OCI-LY3 (cell line): ENCODE results near the gene SETD7.
A peak's percentile ranks its signal among the peaks of the same experiment; 100 is the strongest.

Experiments
- H2AFZ ChIP-seq: fragments of 200-600, 300-600 bp; shearing (Covaris generic); 2 replicates; pipeline ENCODE4 v1.6.0; 2014; ENCODE audit warnings: antibody characterized with exemption, low read depth, low read length
- H3K27ac ChIP-seq: fragments of 200-600, 300-600 bp; sonication (generic); 2 replicates; pipeline ENCODE4 v1.5.1; 2014; ENCODE audit warnings: mild to moderate bottlenecking, low read length, moderate library complexity, mixed read lengths
- H3K27me3 ChIP-seq: fragments of 200-600, 300-600 bp; sonication (generic); 2 replicates; pipeline ENCODE4 v1.6.1; 2014; ENCODE audit warnings: low read depth, low read length, mixed read lengths
- H3K36me3 ChIP-seq: fragments of 200-600, 300-600 bp; sonication (generic); replicated peaks from 2 replicates; pipeline ENCODE3; 2014; ENCODE audit warnings: low read depth, low read length, mixed read lengths
- H3K4me1 ChIP-seq: fragments of 300-600, 200-600 bp; sonication (generic); 2 replicates; pipeline ENCODE4 v1.6.1; 2014; ENCODE audit warnings: low read length, mixed read lengths
- H3K4me2 ChIP-seq: fragments of 200-600, 300-600 bp; sonication (generic); 2 replicates; pipeline ENCODE4 v1.6.1; 2014; ENCODE audit warnings: low read length, mixed read lengths
- H3K4me3 ChIP-seq: fragments of 300-600, 200-600 bp; sonication (generic); 2 replicates; pipeline ENCODE4 v1.5.1; 2014; ENCODE audit warnings: antibody characterized with exemption, mild to moderate bottlenecking, low read length, moderate library complexity
- H3K79me2 ChIP-seq: fragments of 300-600, 200-600 bp; shearing (Covaris generic); 2 replicates; pipeline ENCODE4 v1.6.1; 2014; ENCODE audit warnings: mild to moderate bottlenecking, low read length, mixed read lengths
- H3K9ac ChIP-seq: fragments of 300-600, 200-600 bp; shearing (Covaris generic); 2 replicates; pipeline ENCODE4 v1.6.0; 2014; ENCODE audit warnings: mild to moderate bottlenecking, low read length, moderate library complexity
- H3K9me3 ChIP-seq: fragments of 200-600, 300-600 bp; shearing (Covaris generic); 2 replicates; pipeline ENCODE4 v1.6.1; 2014; ENCODE audit warnings: low read length, mixed read lengths; ENCODE audit not compliant: insufficient read depth
- H4K20me1 ChIP-seq: fragments of 200-600, 300-600 bp; sonication (generic); 2 replicates; pipeline ENCODE4 v1.6.1; 2016; ENCODE audit warnings: low read length, mixed read lengths; ENCODE audit not compliant: insufficient read depth
- EZH2phosphoT487 ChIP-seq: fragments of 200-600 bp; shearing (Covaris generic); IDR thresholded peaks from 2 replicates; pipeline ENCODE4 v1.6.1; 2018; ENCODE audit warnings: antibody characterized with exemption, mixed run types, low read depth
- TF ChIP-seq, protein P1 (sequence below): fragments of 200-600, 300-600 bp; sonication (generic); IDR thresholded peaks from 2 replicates; pipeline ENCODE4 v1.5.1; 2014; ENCODE audit warnings: antibody characterized with exemption, low read length, low read depth

The SETD7 gene

GRCh38 chr4:139563515-139563914 lies 7.5 kb upstream of the SETD7 start:
- H3K9me3 ChIP-seq: no peaks in the 10 kb centered on the region
- H3K9ac ChIP-seq: no peak overlapping the region
- TF ChIP-seq, protein P1, sequence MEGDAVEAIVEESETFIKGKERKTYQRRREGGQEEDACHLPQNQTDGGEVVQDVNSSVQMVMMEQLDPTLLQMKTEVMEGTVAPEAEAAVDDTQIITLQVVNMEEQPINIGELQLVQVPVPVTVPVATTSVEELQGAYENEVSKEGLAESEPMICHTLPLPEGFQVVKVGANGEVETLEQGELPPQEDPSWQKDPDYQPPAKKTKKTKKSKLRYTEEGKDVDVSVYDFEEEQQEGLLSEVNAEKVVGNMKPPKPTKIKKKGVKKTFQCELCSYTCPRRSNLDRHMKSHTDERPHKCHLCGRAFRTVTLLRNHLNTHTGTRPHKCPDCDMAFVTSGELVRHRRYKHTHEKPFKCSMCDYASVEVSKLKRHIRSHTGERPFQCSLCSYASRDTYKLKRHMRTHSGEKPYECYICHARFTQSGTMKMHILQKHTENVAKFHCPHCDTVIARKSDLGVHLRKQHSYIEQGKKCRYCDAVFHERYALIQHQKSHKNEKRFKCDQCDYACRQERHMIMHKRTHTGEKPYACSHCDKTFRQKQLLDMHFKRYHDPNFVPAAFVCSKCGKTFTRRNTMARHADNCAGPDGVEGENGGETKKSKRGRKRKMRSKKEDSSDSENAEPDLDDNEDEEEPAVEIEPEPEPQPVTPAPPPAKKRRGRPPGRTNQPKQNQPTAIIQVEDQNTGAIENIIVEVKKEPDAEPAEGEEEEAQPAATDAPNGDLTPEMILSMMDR: no peak
- H3K4me3 ChIP-seq: no peak overlapping the region
- no peaks in the 10 kb centered on the region for H4K20me1 ChIP-seq
- H2AFZ ChIP-seq: no peak overlapping the region
- H3K79me2 ChIP-seq: no peaks in the 10 kb centered on the region
- peaks cover 29% of the 10 kb centered on the region for H3K4me1 ChIP-seq
- H3K27me3 ChIP-seq: peaks cover 7% of the 10 kb centered on the region
- no peak overlapping the region for H3K27ac ChIP-seq
- H3K4me2 ChIP-seq: no peak overlapping the region
- no peaks in the 10 kb centered on the region for H3K36me3 ChIP-seq

DNA sequence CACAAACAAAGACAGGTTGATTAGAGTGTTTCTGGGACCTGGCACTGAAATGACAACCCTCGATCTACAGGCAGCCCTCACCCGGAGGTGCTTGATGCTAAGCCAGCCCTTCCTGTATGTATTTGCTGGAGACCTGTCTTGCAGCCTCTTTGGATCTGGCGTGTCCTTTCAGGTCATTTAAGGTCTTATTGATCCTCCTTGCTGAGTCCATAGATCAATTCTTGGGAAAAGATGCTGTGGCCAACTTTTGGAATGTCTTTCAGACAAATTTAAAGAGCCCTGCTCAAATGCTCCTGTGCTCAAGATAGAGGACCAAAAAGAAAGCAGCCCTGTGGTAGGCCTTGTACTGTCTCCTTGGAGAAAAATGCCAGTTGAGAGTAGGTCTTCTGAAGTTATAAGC lies 6.8 kb upstream of the SETD7 start:
- Histone ChIP-seq H3K9ac (no peak overlapping the region), H3K36me3 (no peaks in the 10 kb centered on the region), H3K79me2 (no peaks in the 10 kb centered on the region), H2AFZ (no peak overlapping the region), H3K27ac (no peak overlapping the region), H3K9me3 (no peaks in the 10 kb centered on the region), H3K27me3 (peaks cover 13% of the 10 kb centered on the region), H3K4me2 (no peak overlapping the region), H3K4me1 (peaks cover 33% of the 10 kb centered on the region), H3K4me3 (no peak overlapping the region), H4K20me1 (no peaks in the 10 kb centered on the region)
- TF ChIP-seq, protein P1: no peak
- TF ChIP-seq EZH2phosphoT487: no peak

DNA sequence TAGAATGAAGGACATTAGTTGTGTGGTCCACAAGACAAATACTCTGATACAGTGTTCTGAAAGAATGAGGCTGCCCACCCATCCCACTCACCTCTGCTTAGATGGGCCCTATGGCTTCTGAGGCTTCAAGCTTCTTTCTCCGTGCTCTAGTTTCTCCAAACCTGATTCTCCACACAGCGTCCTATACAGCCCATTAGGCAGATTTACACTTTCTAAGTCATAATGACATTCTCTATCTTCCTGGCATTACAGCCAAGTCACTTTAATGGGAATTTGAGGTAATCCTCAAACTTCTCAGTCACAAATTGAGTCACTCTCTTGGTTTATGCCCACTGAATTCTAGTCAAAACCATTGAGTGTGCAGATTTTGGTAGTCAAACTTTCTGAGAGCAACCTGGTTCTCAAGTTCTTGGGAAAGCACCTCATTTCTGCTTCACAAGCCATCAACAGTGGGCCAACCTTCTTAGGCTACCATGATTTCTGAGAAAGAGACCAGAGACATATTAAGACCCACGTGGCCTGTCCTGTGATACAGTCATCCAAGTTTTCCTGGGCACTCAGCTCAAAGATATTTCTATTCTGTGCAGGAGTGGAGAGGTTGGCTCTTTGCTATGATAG lies 6.2 kb upstream of the SETD7 start:
- Histone ChIP-seq H3K4me2 (no peak overlapping the region), H3K27me3 (peaks cover 20% of the 10 kb centered on the region), H3K9me3 (no peaks in the 10 kb centered on the region), H3K27ac (no peak overlapping the region), H3K4me1 (peaks cover 36% of the 10 kb centered on the region), H3K36me3 (no peaks in the 10 kb centered on the region), H3K79me2 (no peaks in the 10 kb centered on the region), H3K9ac (no peak overlapping the region), H3K4me3 (no peak overlapping the region), H4K20me1 (no peaks in the 10 kb centered on the region), H2AFZ (no peak overlapping the region)
- TF ChIP-seq, protein P1: no peak; the same call in 1 of the 2 replicates
- TF ChIP-seq EZH2phosphoT487: no peak

DNA sequence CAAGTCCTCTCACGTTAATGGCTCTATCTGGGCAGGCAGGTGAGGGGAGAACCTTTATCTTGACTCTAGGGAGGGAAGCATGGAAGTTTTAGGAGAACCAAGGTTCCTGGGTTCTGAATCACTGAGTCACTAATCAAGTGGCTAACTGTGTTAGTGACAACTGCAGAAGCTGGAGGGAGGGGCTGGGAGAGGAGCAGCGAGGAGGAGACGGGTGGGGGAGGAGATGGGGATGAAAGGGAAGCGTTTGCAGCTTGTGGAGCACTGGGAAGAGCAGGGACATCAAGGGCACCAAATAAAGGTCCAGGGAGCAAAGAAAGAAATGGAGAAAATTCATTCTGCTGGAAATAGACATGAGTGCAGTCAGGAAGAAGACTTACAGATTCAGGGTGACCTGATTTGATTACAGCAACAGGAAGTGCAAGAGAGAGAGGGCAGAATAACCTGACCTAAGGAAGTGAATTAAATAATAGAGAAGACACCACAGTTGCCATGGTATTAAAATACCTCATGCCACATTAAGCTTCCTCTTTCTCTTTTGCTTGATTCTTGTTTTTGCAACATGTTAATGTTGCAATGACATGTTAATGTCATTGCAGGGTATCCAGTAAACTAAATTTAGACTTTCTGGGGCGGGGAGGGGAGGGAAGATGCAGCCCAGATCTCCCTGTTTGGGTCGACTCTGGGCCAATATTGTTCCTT lies 4.5 kb upstream of the SETD7 start:
- Histone ChIP-seq H3K9ac (peak overlapping the region; percentile 9; the same call in 1 of the 2 replicates), H3K4me1 (peaks cover 29% of the 10 kb centered on the region), H3K36me3 (no peaks in the 10 kb centered on the region), H3K4me3 (peak overlapping the region; percentile 2; the same call in 1 of the 2 replicates), H3K4me2 (peak overlapping the region; percentile 44), H4K20me1 (no peaks in the 10 kb centered on the region), H3K27me3 (peaks cover 24% of the 10 kb centered on the region), H3K79me2 (peaks cover 5% of the 10 kb centered on the region; the same call in 1 of the 2 replicates), H3K9me3 (no peaks in the 10 kb centered on the region), H2AFZ (peak overlapping the region; percentile 69), H3K27ac (0 out of 2 replicates have a peak overlapping the region, but pooled peaks have one; percentile 3)
- TF ChIP-seq, protein P1: no peak
- TF ChIP-seq EZH2phosphoT487: no peak
